ENCODE results near the gene EPN2.

EPN2 gene

DNA sequence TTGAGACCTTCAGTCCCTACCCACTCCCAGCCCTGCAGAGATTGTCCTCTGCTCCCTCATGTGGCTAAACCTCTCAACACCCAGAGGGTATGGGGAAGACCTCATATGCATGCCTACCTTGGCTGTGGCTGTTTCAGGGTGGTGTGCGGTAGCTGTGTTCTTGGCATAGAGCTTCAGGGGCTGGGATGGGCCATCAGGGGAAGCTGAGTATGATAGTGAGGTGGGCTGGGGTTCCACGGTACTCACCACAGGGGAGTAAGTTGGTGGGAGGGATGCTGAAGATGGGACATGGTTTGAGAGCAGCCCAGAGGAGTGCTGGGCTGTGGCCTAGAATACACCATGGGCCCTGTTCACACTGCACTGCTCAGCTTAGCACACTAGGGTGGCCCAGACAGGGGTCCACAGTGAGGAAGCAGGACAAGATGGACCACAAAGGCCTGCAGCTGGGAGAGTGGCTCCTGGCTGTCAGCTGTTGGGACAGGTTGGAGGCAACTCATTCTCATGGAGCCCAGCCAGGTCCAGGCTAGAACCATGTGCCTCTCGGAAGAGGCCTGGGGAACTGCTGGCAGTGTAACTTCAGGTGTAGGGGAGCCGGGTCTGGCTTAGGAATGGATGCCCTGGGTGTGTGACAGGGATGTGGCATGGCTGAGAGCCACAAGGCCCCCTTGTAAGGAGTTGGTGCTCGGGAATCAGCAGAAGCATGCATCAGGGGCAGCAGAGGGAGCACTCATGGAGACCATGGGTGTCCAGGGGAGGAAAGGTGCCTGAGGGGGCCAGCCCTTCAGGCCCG is 146.7 kb downstream of the EPN2 start:
- Histone ChIP-seq H3K36me3 (ENCODE audit: control insufficient read depth in 2 of 2, insufficient read depth in 2 of 2, low read length in 2 of 2) (peaks cover 31 to 44% of the 10 kb centered on the region in 2 donors), H3K27ac (ENCODE audit: low read length) (peak overlapping the region; percentile 94), H3K9ac (ENCODE audit: low read length in 2 of 2) (peak overlapping the region in 1 of 2 donors; percentile 17), H3K4me3 (ENCODE audit: low read length in 2 of 2) (peak overlapping the region in 1 of 2 donors; percentile 75), H3K4me1 (ENCODE audit: control insufficient read depth, insufficient read depth, low read length) (peaks cover 74% of the 10 kb centered on the region), H3K9me3 (ENCODE audit: control insufficient read depth in 2 of 2, low read length in 2 of 2) (no peaks in the 10 kb centered on the region), H3K27me3 (ENCODE audit: control insufficient read depth in 1 of 2, insufficient read depth in 2 of 2, low read length in 2 of 2) (no peaks in the 10 kb centered on the region)

GRCh38 chr17:19384723-19385391 is 147.7 kb downstream of the EPN2 start:
- Histone ChIP-seq H3K9me3 (ENCODE audit: control insufficient read depth in 2 of 2, low read length in 2 of 2) (no peaks in the 10 kb centered on the region), H3K27ac (ENCODE audit: low read length) (peak overlapping the region; percentile 94), H3K27me3 (ENCODE audit: control insufficient read depth in 1 of 2, insufficient read depth in 2 of 2, low read length in 2 of 2) (no peaks in the 10 kb centered on the region), H3K4me3 (ENCODE audit: low read length in 2 of 2) (peak overlapping the region; percentile 54 to 75), H3K9ac (ENCODE audit: low read length in 2 of 2) (peak overlapping the region; percentile 57 to 66), H3K36me3 (ENCODE audit: control insufficient read depth in 2 of 2, insufficient read depth in 2 of 2, low read length in 2 of 2) (peaks cover 27 to 39% of the 10 kb centered on the region in 2 donors), H3K4me1 (ENCODE audit: control insufficient read depth, insufficient read depth, low read length) (peaks cover 70% of the 10 kb centered on the region)

DNA sequence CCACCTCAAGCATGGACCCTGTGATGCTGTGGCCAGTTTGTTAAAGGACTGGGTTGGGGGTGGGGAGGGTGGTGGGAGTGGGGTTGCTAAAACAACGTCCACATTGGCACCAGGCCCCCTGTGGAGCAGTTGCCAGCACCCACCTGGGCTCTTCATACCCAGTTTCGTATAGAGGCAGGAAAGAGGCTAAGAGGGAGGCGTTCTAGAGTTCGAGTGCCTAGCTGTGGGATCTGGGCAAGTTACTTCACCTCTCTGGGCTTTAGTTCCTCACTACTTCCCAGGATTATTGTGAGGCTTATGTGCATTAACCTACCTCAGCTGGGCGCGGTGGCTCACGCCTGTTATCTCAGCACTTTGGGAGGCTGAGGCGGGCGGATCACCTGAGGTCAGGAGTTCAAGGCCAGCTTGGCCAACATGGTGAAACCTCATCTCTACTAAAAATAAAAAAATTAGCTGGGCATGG is 148.4 kb downstream of the EPN2 start:
- Histone ChIP-seq H3K4me3 (ENCODE audit: low read length in 2 of 2) (peak overlapping the region; percentile 54 to 75), H3K27ac (ENCODE audit: low read length) (peak overlapping the region; percentile 94), H3K27me3 (ENCODE audit: control insufficient read depth in 1 of 2, insufficient read depth in 2 of 2, low read length in 2 of 2) (no peaks in the 10 kb centered on the region), H3K9ac (ENCODE audit: low read length in 2 of 2) (peak overlapping the region; percentile 57 to 66), H3K9me3 (ENCODE audit: control insufficient read depth in 2 of 2, low read length in 2 of 2) (no peaks in the 10 kb centered on the region), H3K4me1 (ENCODE audit: control insufficient read depth, insufficient read depth, low read length) (peaks cover 72% of the 10 kb centered on the region), H3K36me3 (ENCODE audit: control insufficient read depth in 2 of 2, insufficient read depth in 2 of 2, low read length in 2 of 2) (peaks cover 23 to 32% of the 10 kb centered on the region in 2 donors)

Measured in stomach smooth muscle (tissue), 2 donors.